GM13976 (cell line): ENCODE data around the gene ATAD3B.
"Not testable (repeated sequence)": the region's sequence is repeated elsewhere in the genome, so short reads cannot be mapped to it uniquely, and the experiment has no call there.

Source experiments
- DNase-seq: peaks from one replicate; pipeline ENCODE4 v3.0.0; 2012; ENCODE audit warnings: low spot score
- in situ Hi-C: fragments of 300-500 bp; cut with MboI; formaldehyde crosslinking; loops from one replicate; pipeline ENCODE4 v1.12.0; 2022; ENCODE audit warnings: low sequenced_read_pairs, mixed read lengths, inconsistent platforms; ENCODE audit not compliant: unreplicated experiment
- TF ChIP-seq, protein P1 (sequence below): IDR thresholded peaks from 2 replicates; pipeline ENCODE4 v1.5.1; 2012; ENCODE audit warnings: borderline replicate concordance, mild to moderate bottlenecking; ENCODE audit not compliant: insufficient read depth; ENCODE audit errors: extremely low read depth, missing control alignments, control extremely low read depth

ATAD3B gene

DNA sequence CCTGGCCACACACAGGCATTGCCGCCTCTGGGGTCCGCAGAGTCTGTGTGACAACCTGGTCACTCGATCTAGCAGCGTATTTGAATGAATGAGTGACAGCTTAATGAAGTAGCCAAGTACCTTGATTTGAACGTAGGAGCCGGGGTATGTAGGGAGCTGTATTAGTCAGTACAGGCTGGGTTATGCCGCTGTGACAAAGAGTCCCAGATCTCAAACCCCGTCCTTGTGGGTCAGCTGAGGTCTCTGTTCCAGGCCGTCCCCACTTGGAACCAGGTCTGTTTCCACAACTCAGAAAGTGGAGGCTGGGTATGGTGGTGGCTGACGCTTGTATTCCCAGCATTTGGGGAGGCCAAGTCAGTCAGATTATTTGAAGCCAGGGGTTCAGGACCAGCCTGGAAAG lies 20.0 kb downstream of the ATAD3B start:
- no peak for DNase-seq
- in situ Hi-C loops, result no loop called here
- TF ChIP-seq, protein P1, sequence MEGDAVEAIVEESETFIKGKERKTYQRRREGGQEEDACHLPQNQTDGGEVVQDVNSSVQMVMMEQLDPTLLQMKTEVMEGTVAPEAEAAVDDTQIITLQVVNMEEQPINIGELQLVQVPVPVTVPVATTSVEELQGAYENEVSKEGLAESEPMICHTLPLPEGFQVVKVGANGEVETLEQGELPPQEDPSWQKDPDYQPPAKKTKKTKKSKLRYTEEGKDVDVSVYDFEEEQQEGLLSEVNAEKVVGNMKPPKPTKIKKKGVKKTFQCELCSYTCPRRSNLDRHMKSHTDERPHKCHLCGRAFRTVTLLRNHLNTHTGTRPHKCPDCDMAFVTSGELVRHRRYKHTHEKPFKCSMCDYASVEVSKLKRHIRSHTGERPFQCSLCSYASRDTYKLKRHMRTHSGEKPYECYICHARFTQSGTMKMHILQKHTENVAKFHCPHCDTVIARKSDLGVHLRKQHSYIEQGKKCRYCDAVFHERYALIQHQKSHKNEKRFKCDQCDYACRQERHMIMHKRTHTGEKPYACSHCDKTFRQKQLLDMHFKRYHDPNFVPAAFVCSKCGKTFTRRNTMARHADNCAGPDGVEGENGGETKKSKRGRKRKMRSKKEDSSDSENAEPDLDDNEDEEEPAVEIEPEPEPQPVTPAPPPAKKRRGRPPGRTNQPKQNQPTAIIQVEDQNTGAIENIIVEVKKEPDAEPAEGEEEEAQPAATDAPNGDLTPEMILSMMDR, result no peak

DNA sequence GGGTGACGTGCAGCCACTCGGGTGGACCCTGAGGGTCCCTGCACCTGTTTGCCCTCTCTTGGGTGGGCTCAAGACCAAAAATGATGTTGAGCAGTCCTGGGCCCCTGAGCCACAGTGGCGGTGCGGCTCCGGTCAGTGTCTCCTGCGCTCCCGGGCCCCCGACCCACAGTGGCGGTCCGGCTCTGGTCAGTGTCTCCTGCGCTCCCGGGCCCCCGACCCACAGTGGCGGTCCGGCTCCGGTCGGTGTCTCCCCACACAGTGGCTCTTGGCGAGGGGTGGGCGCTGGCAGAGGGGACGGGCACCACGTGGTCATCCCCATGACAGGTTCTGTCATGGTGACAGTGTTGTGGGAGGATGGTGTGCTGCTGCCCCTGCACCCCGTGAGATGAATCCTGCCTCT lies 22.7 kb downstream of the ATAD3B start:
- in situ Hi-C loops, result not testable (repeated sequence)

DNA sequence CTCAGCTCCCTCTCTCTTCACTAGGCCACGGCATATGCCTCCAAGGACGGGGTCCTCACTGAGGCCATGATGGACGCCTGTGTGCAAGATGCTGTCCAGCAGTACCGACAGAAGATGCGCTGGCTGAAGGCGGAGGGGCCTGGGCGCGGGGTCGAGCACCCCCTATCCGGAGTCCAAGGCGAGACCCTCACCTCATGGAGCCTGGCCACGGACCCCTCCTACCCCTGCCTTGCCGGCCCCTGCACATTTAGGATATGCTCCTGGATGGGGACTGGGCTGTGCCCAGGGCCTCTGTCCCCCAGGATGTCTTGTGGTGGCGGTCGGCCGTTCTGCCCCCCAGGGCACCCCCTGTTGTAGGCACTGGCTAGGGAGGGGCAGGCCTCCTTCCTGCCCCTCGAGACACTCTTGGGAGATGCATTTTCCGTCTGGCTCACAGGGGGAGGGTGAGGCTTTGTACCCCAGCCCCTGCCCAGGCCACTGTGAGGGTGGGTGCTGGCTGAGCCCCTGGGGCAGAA lies 24.0 kb downstream of the ATAD3B start:
- not testable (repeated sequence) for DNase-seq

More for the DNA sequence above, 22.7 kb downstream of the ATAD3B start:
- DNase-seq, result not testable (repeated sequence)

DNA sequence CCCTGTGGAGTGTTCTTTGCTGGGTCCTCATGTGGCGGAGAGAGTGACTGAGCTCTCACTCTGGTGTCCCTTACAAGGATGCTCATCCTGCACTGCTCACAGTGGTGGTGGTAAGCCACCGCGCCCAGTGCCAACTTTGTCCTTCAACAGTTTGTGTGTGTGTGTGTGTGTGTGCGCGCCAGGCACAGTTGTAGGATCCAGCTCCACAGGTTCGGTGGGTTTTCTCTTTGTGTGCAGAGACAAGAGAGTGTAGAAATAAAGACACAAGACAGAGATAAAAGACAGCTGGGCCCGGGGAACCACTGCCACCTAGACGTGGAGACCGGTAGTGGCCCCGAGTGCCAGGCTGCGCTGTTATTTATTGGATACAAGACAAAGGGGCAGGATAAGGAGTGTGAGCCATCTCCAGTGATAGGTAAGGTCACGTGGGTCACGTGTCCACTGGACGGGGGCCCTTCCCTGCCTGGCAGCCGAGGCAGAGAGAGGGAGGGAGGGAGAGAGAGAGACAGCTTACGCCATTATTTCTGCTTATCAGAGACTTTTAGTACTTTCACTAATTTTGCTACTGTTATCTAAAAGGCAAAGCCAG lies 33.3 kb downstream of the ATAD3B start:
- TF ChIP-seq, protein P1, result peak; percentile 47
- in situ Hi-C loops, result not testable (repeated sequence)
- DNase-seq, result peak; percentile 63

More for the DNA sequence above, 24.0 kb downstream of the ATAD3B start:
- in situ Hi-C loops, result not testable (repeated sequence)

DNA sequence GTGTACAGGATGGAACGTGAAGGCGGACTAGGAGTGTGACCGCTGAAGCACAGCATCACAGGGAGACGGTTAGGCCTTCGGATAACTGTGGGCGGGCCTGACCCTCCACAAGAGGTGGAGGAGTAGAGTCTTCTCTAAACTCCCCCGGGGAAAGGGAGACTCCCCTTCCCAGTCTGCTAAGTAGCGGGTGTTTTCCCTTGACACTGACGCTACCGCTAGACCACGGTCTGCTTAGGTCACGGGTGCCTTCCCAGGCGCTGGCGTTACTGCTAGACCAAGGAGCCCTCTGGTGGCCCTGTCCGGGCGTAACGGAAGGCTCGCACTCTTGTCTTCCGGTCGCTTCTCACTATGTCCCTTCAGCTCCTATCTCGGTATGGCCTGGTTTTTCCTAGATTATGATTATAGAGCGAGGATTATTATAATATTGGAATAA lies 33.8 kb downstream of the ATAD3B start:
- DNase-seq, in situ Hi-C loops: not testable (repeated sequence)
- TF ChIP-seq, protein P1, result peak; percentile 1

DNA sequence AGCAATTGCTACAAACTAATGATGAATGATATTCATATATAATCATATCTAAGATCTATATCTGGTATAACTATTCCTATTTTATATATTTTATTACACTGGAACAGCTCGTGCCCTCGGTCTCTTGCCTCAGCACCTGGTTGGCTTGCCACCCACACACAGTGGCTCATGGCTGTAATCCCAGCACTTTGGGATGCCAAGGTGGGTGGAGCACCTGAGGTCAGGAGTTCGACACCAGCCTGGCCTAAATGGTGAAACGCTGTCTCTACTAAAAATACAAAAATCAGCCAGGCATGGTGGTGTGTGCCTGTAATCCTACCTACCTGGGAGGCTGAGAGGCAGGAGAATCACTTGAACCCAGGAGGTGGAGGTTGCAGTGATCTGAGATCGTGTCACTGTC lies 34.2 kb downstream of the ATAD3B start:
- in situ Hi-C loops, result not testable (repeated sequence)

DNA sequence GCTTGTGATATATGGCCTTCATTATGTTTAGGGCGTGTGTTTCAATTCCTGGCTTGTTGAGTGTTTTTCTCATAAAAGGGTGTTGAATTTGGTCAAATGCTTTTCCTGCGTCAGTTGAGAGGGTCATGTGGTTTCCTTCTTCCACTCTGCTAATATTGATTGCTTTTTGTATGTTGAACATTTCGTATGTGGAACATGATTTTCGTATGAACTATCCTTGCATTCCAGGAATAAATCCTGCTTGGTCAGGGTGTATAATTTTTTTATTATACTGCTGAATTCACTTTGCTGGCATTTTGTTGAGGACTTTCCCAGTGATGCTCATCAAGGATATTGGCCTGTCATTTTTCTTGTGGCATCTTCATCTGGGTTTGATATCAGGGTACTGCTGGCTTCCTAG lies 35.7 kb downstream of the ATAD3B start:
- DNase-seq, result no peak
- in situ Hi-C loops, result no loop called here
- TF ChIP-seq, protein P1, result no peak

More for the DNA sequence above, 34.2 kb downstream of the ATAD3B start:
- DNase-seq, result not testable (repeated sequence)

DNA sequence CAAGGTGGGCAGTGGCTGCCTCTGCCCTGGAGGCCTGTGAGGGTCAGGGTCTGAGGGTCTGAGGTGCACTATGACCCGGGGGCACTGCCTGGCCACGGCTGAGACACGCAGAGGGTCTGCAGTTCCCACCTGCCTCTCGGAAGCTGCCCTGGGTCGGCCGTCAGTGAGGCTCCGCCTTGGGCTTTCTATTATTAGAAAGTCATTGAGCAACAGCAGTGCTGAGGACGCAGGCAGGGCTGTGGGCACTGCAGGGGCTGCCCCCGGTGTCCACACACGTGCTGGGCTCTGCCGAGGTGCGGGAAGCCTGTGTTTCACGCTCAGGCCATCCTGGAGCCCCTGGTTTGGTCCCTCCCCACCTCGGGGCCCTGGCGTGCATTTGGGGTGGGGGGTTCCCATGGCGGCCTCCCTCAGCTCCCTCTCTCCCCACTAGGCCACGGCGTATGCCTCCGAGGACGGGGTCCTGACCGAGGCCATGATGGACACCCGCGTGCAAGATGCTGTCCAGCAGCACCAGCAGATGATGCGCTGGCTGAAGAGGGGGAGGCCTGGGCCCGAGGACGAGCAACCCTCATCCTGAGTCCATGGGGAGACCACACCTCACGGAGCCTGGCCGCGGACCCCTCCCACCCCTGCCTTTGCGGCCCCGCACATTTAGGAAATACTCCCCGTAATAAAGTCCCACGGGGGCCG lies 37.4 kb downstream of the ATAD3B start:
- DNase-seq, in situ Hi-C loops: not testable (repeated sequence)

DNA sequence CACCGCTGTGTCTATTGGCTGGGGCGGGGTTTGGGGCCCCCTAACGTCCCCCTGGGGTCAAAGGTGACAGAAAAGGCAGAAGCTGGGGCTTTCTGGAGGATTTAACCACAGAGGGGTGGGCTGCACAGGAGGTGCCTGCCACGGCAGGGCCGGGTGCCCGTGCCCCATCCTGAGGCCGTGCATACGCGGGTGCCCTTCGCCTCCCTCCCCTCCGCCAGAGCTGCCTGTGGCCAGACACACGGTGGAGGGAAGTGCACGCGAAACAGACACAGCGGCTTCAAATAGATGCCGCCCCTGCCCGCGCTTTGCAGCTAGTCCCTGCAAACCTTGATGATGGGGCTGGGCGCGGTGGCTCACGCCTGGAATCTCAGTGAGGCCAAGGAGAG lies 37.9 kb downstream of the ATAD3B start:
- DNase-seq, in situ Hi-C loops: not testable (repeated sequence)
